Measurements from ENCODE around the gene CALML4. TPM values are rescaled to one million over a fixed set of nuclear protein-coding genes. Genes with fewer than 3 reads are reported as not detected.
A peak's percentile ranks its signal among the peaks of the same experiment; 100 is the strongest.
"Not testable (repeated sequence)": the region's sequence is repeated elsewhere in the genome, so short reads cannot be mapped to it uniquely, and the experiment has no call there.

Gene CALML4
- total RNA-seq, 4 donors from 2014 or later = 8.6 to 10.3 (median 9.0) TPM

GRCh38 chr15:68223171-68223570, 18.0 kb upstream of the CALML4 start:
- peak; percentile 16 for DNase-seq (ENCODE audit: low spot score)
- no peak for TF ChIP-seq CTCF (IDR thresholded peaks at IDR 0.05)
- no peak for ATAC-seq (ENCODE audit: low FRiP score)

GRCh38 chr15:68222432-68222743, 17.3 kb upstream of the CALML4 start:
- not testable (repeated sequence) for ATAC-seq (ENCODE audit: low FRiP score)
- peak; percentile 12 for DNase-seq (ENCODE audit: low spot score)

- not testable (repeated sequence) for DNase-seq (ENCODE audit: low spot score); ATAC-seq (ENCODE audit: low FRiP score)
These were observed 16.6 kb upstream of the CALML4 start for GRCh38 chr15:68221530-68222431.

DNA sequence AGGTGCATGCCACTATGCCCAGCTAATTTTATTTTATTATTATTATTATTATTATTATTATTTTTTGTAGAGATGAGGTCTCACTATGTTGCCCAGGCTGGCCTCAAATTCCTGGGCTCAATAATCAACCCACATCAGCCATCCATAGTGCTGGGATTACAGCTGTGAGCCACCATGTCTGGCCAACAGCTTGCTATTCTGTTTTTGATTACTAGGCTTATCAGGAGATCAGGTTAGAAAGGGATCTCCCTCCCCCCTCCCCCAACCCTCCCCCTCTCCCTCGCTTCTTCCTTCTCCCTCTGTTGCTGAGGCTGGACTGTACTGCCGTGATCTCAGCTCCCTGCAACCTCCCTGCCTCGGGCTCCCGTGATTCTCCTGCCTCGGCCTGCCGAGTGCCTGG, 15.8 kb upstream of the CALML4 start:
- no peak for TF ChIP-seq CTCF (IDR thresholded peaks at IDR 0.05)
- DNase-seq (ENCODE audit: low spot score) = no peak
- no peak for ATAC-seq (ENCODE audit: low FRiP score)

DNA sequence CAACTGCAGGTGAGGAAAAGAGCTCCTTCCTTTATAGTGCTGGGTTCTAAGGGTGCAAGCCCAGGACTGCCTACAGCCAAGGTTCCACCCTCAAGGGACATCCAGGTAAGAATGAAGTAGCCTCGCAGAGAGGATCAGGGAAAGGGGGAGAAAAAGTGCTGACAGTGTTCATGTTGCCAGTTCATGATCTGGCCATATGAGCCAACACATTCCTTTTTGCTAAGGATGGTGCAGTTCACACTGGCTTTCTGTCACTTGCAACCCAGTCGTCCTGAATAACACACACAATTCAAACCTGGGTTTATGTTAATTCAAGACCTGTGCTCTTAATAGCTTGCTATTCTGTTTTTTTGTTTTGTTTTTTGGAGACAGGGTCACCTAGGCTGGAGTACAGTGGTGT, 15.4 kb upstream of the CALML4 start:
- ATAC-seq (ENCODE audit: low FRiP score) (no peak), DNase-seq (ENCODE audit: low spot score) (no peak)
- TF ChIP-seq CTCF (IDR thresholded peaks at IDR 0.05) = no peak

DNA sequence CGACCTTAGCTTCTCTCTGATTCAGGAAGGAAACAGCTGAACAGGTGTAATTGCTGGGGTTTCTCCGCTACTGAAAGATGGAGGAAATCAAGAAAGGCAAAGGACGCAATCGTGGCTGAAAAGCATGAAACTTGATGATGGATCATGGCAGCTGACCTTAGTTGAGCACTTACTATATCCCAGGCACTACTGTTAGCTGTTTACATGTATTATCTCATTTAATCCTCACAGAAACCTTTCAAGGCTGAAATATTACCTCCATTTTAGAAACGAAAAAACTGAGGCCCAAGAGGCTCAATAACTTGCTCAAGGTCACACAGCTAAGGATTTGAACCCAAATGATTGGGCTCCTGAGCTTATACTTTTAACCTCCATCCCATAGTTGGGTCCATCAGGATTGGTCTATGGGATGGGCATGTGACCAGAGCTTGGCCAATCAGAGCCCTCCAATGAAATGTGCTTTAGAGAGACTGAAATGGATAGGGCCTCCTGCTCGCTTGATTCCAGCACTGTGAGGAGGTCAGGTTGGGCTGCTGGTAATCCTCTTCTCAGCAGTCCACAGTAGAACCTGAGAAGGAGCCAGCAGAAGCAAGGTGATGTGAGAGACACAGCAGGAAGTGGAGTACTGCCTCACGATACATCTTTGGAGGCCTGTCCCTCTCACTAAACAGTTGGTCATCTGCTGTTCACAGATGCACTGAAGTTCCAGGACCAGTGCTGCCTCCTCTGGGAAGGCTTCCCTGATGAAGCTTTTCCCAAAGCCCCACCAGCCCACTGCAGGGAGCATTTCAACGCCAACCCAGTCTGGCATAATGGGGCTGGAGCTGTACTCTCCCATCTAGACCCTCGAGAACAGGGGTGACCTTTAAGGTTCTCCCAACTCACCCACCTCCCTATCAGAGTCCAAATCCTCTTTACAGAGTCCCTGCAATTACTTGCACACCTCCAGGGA, 14.0 kb upstream of the CALML4 start:
- ATAC-seq (ENCODE audit: low FRiP score) = no peak
- DNase-seq (ENCODE audit: low spot score) = peak; percentile 16
- no peak for TF ChIP-seq CTCF (IDR thresholded peaks at IDR 0.05)

GRCh38 chr15:68218331-68218730, 13.2 kb upstream of the CALML4 start:
- DNase-seq (ENCODE audit: low spot score) = no peak
- ATAC-seq (ENCODE audit: low FRiP score) = no peak
- no peak for TF ChIP-seq CTCF (IDR thresholded peaks at IDR 0.05)

Measured in omental fat pad (tissue), 4 donors.